A375 (cell line): ENCODE data around the gene SLC35B1. TPM values are rescaled to one million over a fixed set of nuclear protein-coding genes. Genes with fewer than 3 reads are reported as not detected.

Source experiments
- total RNA-seq: library from RNA; depleted of rRNA; stranded (reverse); fragments of >200 nt; shearing (Covaris generic); gene quantifications from 2 replicates; pipeline ENCODE4 v1.2.3, GENCODE V29; 2014; rRNA removed

The SLC35B1 gene
- 54.8 and 58.8 TPM in 2 replicates for total RNA-seq

GRCh38 chr17:49707608-49708514 is at the start of gene SLC35B1:
Gene SLC35B1, minus strand, starts transcription at chr17:49707964. Its CDS starts 131 bp downstream, at chr17:49707833.

GRCh38 chr17:49677933-49678847 is 29.6 kb downstream of the SLC35B1 start, which contains the start of gene SPOP:
Gene SPOP, minus strand, starts transcription at chr17:49678097. Its CDS starts 55,287 bp downstream, at chr17:49622810.

Other genes with a start within 250 kb of the SLC35B1 start
- 13.1 and 16.0 TPM in 2 replicates for gene NGFR, start 212.7 kb downstream of the SLC35B1 start, total RNA-seq
- gene NXPH3, start 132.1 kb downstream of the SLC35B1 start, total RNA-seq, result not detected in 2 replicates
- gene SPOP, start 29.9 kb downstream of the SLC35B1 start, total RNA-seq, result 31.8 and 41.0 TPM in 2 replicates
- gene FAM117A, start 56.2 kb upstream of the SLC35B1 start, total RNA-seq, result 0.98 and 3.4 TPM in 2 replicates
- 44.1 and 47.9 TPM in 2 replicates for gene KAT7, start 80.7 kb upstream of the SLC35B1 start, total RNA-seq
- gene TAC4, start 140.1 kb upstream of the SLC35B1 start, total RNA-seq, result 1.2 TPM in 1 of 2 replicates, not detected in the other